Heart left ventricle (tissue), 16 donors: ENCODE data around the gene CAMK2D. TPM values are rescaled to one million over a fixed set of nuclear protein-coding genes. Genes with fewer than 3 reads are reported as not detected.

Experiments used
- ATAC-seq, 4 donors: fragments of 200-7000 bp; cut with Tn5 transposase; one replicate each; pipeline ENCODE4 v1.9.1; 2020 to 2022; ENCODE audit warnings: moderate library complexity in 4 of 4, mild to moderate bottlenecking in 3 of 4, moderate number of reproducible peaks in 1 of 4
- DNase-seq, 5 donors: peaks; one replicate each; pipeline ENCODE4 v3.0.0-alpha.2; 2020
- H3K27ac ChIP-seq, 12 donors: fragments of 200-600 bp; sonication (generic) in 4 of 12; one replicate each; pipeline versions ENCODE4 v1.5.0 to v1.8.0; 2016 to 2022; ENCODE audit warnings: mild to moderate bottlenecking in 2 of 12
- H3K27me3 ChIP-seq, 9 donors: fragments of 200-600 bp; sonication (generic) in 2 of 9; one replicate each; pipeline versions ENCODE4 v1.5.1 to v1.8.0; 2016 to 2022; ENCODE audit warnings: mild to moderate bottlenecking in 3 of 9
- H3K36me3 ChIP-seq, 9 donors: fragments of 200-600 bp; sonication (generic) in 2 of 9; one replicate each; pipeline versions ENCODE4 v1.5.0 to v1.8.0; 2018 to 2022; ENCODE audit warnings: mild to moderate bottlenecking in 2 of 9
- H3K4me1 ChIP-seq, 12 donors: fragments of 200-600 bp; sonication (generic) in 4 of 12; one replicate each; pipeline versions ENCODE4 v1.5.0 to v1.8.0; 2016 to 2022; ENCODE audit warnings: mild to moderate bottlenecking in 3 of 12
- H3K4me3 ChIP-seq, 12 donors: fragments of 200-600 bp; sonication (generic) in 4 of 12; one replicate each; pipeline versions ENCODE4 v1.5.0 to v1.8.0; 2017 to 2022; ENCODE audit warnings: mild to moderate bottlenecking in 9 of 12, moderate library complexity in 4 of 12
- H3K9me3 ChIP-seq, 12 donors: fragments of 200-600 bp; sonication (generic) in 4 of 12; one replicate each; pipeline versions ENCODE4 v1.5.0 to v1.8.0; 2016 to 2022; ENCODE audit warnings: mild to moderate bottlenecking in 1 of 12
- CTCF ChIP-seq, 12 donors: fragments of 200-600 bp; sonication (generic) in 4 of 12; IDR thresholded peaks; one replicate each; pipeline versions ENCODE4 v1.5.0 to v1.8.0; 2018 to 2022; ENCODE audit warnings: antibody characterized with exemption in 12 of 12, mild to moderate bottlenecking in 5 of 12
- POLR2A ChIP-seq, 2 donors: fragments of 450-650 bp; IDR thresholded peaks; one replicate each; pipeline ENCODE4 v1.6.1; 2017; ENCODE audit warnings: antibody characterized with exemption in 2 of 2, mild to moderate bottlenecking in 2 of 2, moderate library complexity in 2 of 2
- WGBS, 4 donors: extraction: QIAGEN DNeasy Blood & Tissue Kit in 2 of 4; methylation state at CpG; one replicate each; pipeline versions ENCODE4 v1.1.5 to v1.1.7; 2013 to 2018; 5-methylcytosine and 5-hydroxymethylcytosine counted together
- intact Hi-C, 10 donors: fragments of 100-400 bp; cut with DNase I; formaldehyde crosslinking; loops; one replicate each; pipeline versions ENCODE4 v1.11.1 to v1.14.2; 2022
- polyA plus RNA-seq, 2 donors: library from polyadenylated mRNA; stranded (reverse); fragments of 200-250 nt; gene quantifications; one replicate each; pipeline ENCODE4 v1.2.3, GENCODE V29; 2013
- total RNA-seq, 9 donors: library from RNA; depleted of rRNA in 2 of 9; stranded (reverse); fragments of >200 nt in 2 of 9; fragmentation: NEBNext Ultra II Directional in 3 of 9; extraction: Animal tissue kit (Norgen Biotek cat#: 25700) in 3 of 9; gene quantifications; one replicate each; pipeline versions ENCODE4 v1.1.0 to v1.2.4, GENCODE V29; 2016 to 2023
- donor health status: ischemic (EF 13 %, LVEDD 7.1; RV severe dilation, severe dysfunction).
- donor health status: healthy with polysubstance abuse.
- donor health status: DM: no; HTN: yes; CAD: no.
- donor health status: DM: no; HTN: no; CAD: no.
- donor health status: ischemic (EF 25% LVEDD 6.9; RV normal size, moderate dysfunction).
- donor health status: ischemic (EF 25% LVEDD 5.7; RV mildly dilated, moderate dysfunction).
- donor health status: healthy.
- donor health status: DM: yes; HTN: yes; CAD: no.
- donor health status: ischemic (EF 35%, LVEDD 5.7; RV mildly dilated, moderate dysfunction).
- donor health status: nonischemic (EF 11% LVEDD 7.7; RV severe dilation, severe dysfunction).
- donor health status: DM: yes; HTN: yes; CAD: no.
- donor health status: PGD.
- donor health status: ischemic (EF 29% LVEDD 5.4; RV normal size, mild dysfunction).
- donor health status: nonischemic (EF 23%, LVEDD 6.1; RV moderate dilation, normal function).

The CAMK2D gene
- total and polyA plus RNA-seq, 11 donors, result 40.9 to 294 (median 215) TPM

- DNase-seq, result no peak
- intact Hi-C loops, result no loop called here
- Histone ChIP-seq H3K4me1 (peaks cover 0 to 46% (median 18%) of the 10 kb centered on the region in 12 donors), H3K36me3 (no peaks in the 10 kb centered on the region), H3K27ac (no peak overlapping the region), H3K4me3 (no peak overlapping the region), H3K9me3 (no peaks in the 10 kb centered on the region), H3K27me3 (no peaks in the 10 kb centered on the region)
- TF ChIP-seq CTCF (IDR thresholded peaks at IDR 0.05), result no peak
- TF ChIP-seq POLR2A (IDR thresholded peaks at IDR 0.05), result no peak
- ATAC-seq, result no peak
Observed at GRCh38 chr4:113623274-113623894, 138.2 kb downstream of the CAMK2D start.

- no peak overlapping the region for H3K27ac ChIP-seq
- H3K36me3 ChIP-seq, result no peaks in the 10 kb centered on the region
- H3K27me3 ChIP-seq, result no peaks in the 10 kb centered on the region
- DNase-seq (no peak), ATAC-seq (no peak)
- no peaks in the 10 kb centered on the region for H3K9me3 ChIP-seq
- TF ChIP-seq POLR2A (IDR thresholded peaks at IDR 0.05) (no peak), CTCF (IDR thresholded peaks at IDR 0.05) (no peak)
- H3K4me1 ChIP-seq, result peaks cover 0 to 35% (median 17%) of the 10 kb centered on the region in 12 donors
- intact Hi-C loops, result no loop called here
- no peak overlapping the region for H3K4me3 ChIP-seq
- 92 to 98% (median 97%) methylated on average over 2 of the region's 2 CpGs for WGBS, 4 donors
Observed at GRCh38 chr4:113621633-113622032, 139.9 kb downstream of the CAMK2D start.

GRCh38 chr4:113620032-113620431 is 141.5 kb downstream of the CAMK2D start:
- peak overlapping the region in 2 of 12 donors; percentile 4 to 32 for H3K27ac ChIP-seq
- DNase-seq, result no peak
- peaks cover 0 to 51% (median 25%) of the 10 kb centered on the region in 12 donors for H3K4me1 ChIP-seq
- TF ChIP-seq POLR2A (IDR thresholded peaks at IDR 0.05) (no peak), CTCF (IDR thresholded peaks at IDR 0.05) (no peak)
- H3K4me3 ChIP-seq, result no peak overlapping the region
- intact Hi-C loops, result no loop called here
- no peaks in the 10 kb centered on the region for H3K36me3 ChIP-seq
- no peak for ATAC-seq
- H3K9me3 ChIP-seq, result no peaks in the 10 kb centered on the region
- H3K27me3 ChIP-seq, result no peaks in the 10 kb centered on the region
- WGBS, 4 donors, result 66 to 87% (median 80%) methylated on average over 2 of the region's 2 CpGs

- intact Hi-C loops, result loop anchor here in 1 of 10 donors (10.0 kb wide), 1 partner anchor 75 kb away; no protein-coding TSS in a partner anchor
- Histone ChIP-seq H3K27ac (peak overlapping the region in 8 of 12 donors; percentile 10 to 68 (median 48)), H3K4me1 (peaks cover 0 to 56% (median 25%) of the 10 kb centered on the region in 12 donors), H3K27me3 (no peaks in the 10 kb centered on the region), H3K9me3 (no peaks in the 10 kb centered on the region), H3K36me3 (no peaks in the 10 kb centered on the region), H3K4me3 (no peak overlapping the region)
- DNase-seq (no peak), ATAC-seq (peak in 2 of 4 donors; percentile 14 to 22)
- WGBS, 4 donors, result 81 to 84% (median 83%) methylated on average over 4 of the region's 4 CpGs
- no peak for TF ChIP-seq POLR2A (IDR thresholded peaks at IDR 0.05)
- no peak for TF ChIP-seq CTCF (IDR thresholded peaks at IDR 0.05)
Observed at GRCh38 chr4:113619526-113619925, 142.0 kb downstream of the CAMK2D start.
